SU-DHL-6 (cell line): ENCODE measurements around the gene PBX1.

ENCODE experiments used
- H2AFZ ChIP-seq: fragments of 200-600 bp; sonication (generic); 2 replicates; pipeline ENCODE4 v1.6.1; 2014; ENCODE audit warnings: low read depth, mild to moderate bottlenecking, moderate library complexity, mixed read lengths, antibody characterized with exemption, low read length; ENCODE audit not compliant: severe bottlenecking
- H3F3A ChIP-seq: fragments of 200-600 bp; shearing (Covaris generic); 2 replicates; pipeline ENCODE4 v1.6.0; 2016; ENCODE audit warnings: antibody characterized with exemption, mild to moderate bottlenecking; ENCODE audit not compliant: insufficient read depth
- H3K27ac ChIP-seq: fragments of 200-600 bp; sonication (generic); 2 replicates; pipeline ENCODE4 v1.5.1; 2016; ENCODE audit warnings: low read depth, mild to moderate bottlenecking, low read length, moderate library complexity, mixed read lengths
- H3K27me3 ChIP-seq: fragments of 200-600 bp; sonication (generic), shearing (Covaris generic); 2 replicates; pipeline ENCODE4 v1.6.0; 2014; ENCODE audit warnings: mild to moderate bottlenecking, low read length
- H3K36me3 ChIP-seq: fragments of 200-600 bp; sonication (generic); 2 replicates; pipeline ENCODE4 v1.6.1; 2014; ENCODE audit warnings: mild to moderate bottlenecking, low read length, mixed read lengths
- H3K4me2 ChIP-seq: fragments of 300-600, 200-600 bp; shearing (Covaris generic), sonication (generic); 2 replicates; pipeline ENCODE4 v1.6.0; 2014; ENCODE audit warnings: low read length, low read depth, mild to moderate bottlenecking; ENCODE audit not compliant: poor library complexity, severe bottlenecking
- H3K4me3 ChIP-seq: fragments of 200-600 bp; sonication (generic); 2 replicates; pipeline ENCODE4 v1.5.1; 2014; ENCODE audit warnings: antibody characterized with exemption, low read length, mild to moderate bottlenecking, mixed read lengths; ENCODE audit not compliant: insufficient read depth, poor library complexity, severe bottlenecking
- H3K79me2 ChIP-seq: fragments of 200-600 bp; sonication (generic); 2 replicates; pipeline ENCODE4 v1.6.1; 2014; ENCODE audit warnings: mild to moderate bottlenecking, low read length, moderate library complexity; ENCODE audit not compliant: insufficient read depth
- H3K9ac ChIP-seq: fragments of 200-600 bp; sonication (generic); 2 replicates; pipeline ENCODE4 v1.7.0; 2014; ENCODE audit warnings: mild to moderate bottlenecking, low read length
- H3K9me2 ChIP-seq: fragments of 200-600 bp; sonication (generic); replicated peaks from 2 replicates; pipeline ENCODE4 v1.6.1; 2014; ENCODE audit warnings: low read length; ENCODE audit not compliant: insufficient read depth
- H3K9me3 ChIP-seq: fragments of 200-600 bp; sonication (generic); 2 replicates; pipeline ENCODE4 v1.6.1; 2014; ENCODE audit warnings: low read length, mixed read lengths; ENCODE audit not compliant: insufficient read depth
- H4K20me1 ChIP-seq: fragments of 200-600 bp; sonication (generic); 2 replicates; pipeline ENCODE4 v1.6.1; 2014; ENCODE audit warnings: low read depth, mild to moderate bottlenecking, antibody characterized with exemption, low read length, moderate library complexity, mixed read lengths
- EZH2phosphoT487 ChIP-seq: fragments of 200-600 bp; sonication (generic), shearing (Covaris generic); conservative IDR thresholded peaks from 2 replicates; pipeline ENCODE4 v1.6.1; 2018; ENCODE audit warnings: mild to moderate bottlenecking, antibody characterized with exemption, low read length, moderate library complexity, mixed read lengths
- TF ChIP-seq, protein P1 (sequence below): fragments of 200-600 bp; sonication (generic); IDR thresholded peaks from one replicate; pipeline ENCODE4 v1.5.1; 2017; ENCODE audit warnings: antibody characterized with exemption, mild to moderate bottlenecking, low read length, moderate library complexity; ENCODE audit not compliant: insufficient read depth, poor library complexity, severe bottlenecking

PBX1 gene

DNA sequence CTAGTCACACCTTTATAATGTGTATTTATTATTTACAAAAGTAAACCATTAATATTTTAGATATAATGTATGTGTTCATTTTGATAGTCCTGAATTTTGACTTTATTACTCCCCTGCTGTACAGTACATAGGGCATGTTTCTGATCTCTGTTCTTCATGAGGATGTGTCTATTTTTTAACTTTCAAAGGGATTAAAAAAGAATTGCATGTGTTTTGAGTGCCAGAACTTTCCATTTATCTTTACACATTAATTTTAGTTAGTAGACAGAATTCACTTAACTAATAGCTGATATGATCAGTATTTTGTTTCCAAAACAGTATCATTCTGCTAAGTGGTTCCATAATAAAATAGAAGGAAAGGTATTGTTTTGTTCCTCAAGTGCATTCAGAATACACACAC lies 3.1 kb downstream of the PBX1 start:
- H3K79me2 ChIP-seq = no peaks in the 10 kb centered on the region
- no peak overlapping the region for H3K9ac ChIP-seq
- H4K20me1 ChIP-seq = no peaks in the 10 kb centered on the region

DNA sequence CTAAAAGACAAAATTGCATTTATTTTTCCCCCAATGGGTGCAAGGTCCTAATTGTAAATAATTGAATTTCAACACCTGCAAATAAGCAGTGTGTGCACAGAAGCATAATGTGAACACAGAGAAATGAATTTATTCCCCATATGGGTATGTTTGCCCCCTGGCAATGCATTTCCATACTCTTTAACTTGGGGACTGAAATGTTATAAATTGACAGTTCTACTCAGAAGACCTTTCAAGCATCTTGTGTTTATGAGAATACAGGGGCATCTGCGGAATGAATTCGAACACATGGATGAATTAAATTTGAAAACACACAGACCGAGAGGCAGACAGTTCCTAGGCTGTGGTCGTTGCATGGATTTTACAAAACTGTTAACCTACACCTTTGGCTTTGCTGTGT lies 3.5 kb downstream of the PBX1 start:
- no peak overlapping the region for H3K27ac ChIP-seq
- H3K9me2 ChIP-seq = no peaks in the 10 kb centered on the region
- no peak overlapping the region for H3K4me2 ChIP-seq
- H4K20me1 ChIP-seq = no peaks in the 10 kb centered on the region
- H3F3A ChIP-seq = no peaks in the 10 kb centered on the region
- no peaks in the 10 kb centered on the region for H3K79me2 ChIP-seq
- TF ChIP-seq, protein P1, sequence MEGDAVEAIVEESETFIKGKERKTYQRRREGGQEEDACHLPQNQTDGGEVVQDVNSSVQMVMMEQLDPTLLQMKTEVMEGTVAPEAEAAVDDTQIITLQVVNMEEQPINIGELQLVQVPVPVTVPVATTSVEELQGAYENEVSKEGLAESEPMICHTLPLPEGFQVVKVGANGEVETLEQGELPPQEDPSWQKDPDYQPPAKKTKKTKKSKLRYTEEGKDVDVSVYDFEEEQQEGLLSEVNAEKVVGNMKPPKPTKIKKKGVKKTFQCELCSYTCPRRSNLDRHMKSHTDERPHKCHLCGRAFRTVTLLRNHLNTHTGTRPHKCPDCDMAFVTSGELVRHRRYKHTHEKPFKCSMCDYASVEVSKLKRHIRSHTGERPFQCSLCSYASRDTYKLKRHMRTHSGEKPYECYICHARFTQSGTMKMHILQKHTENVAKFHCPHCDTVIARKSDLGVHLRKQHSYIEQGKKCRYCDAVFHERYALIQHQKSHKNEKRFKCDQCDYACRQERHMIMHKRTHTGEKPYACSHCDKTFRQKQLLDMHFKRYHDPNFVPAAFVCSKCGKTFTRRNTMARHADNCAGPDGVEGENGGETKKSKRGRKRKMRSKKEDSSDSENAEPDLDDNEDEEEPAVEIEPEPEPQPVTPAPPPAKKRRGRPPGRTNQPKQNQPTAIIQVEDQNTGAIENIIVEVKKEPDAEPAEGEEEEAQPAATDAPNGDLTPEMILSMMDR = no peak
- no peak for TF ChIP-seq EZH2phosphoT487
- H3K9ac ChIP-seq = no peak overlapping the region
- no peaks in the 10 kb centered on the region for H3K36me3 ChIP-seq
- H3K9me3 ChIP-seq = no peaks in the 10 kb centered on the region
- no peaks in the 10 kb centered on the region for H3K27me3 ChIP-seq
- no peak overlapping the region for H2AFZ ChIP-seq
- no peak overlapping the region for H3K4me3 ChIP-seq

More for the DNA sequence above, 3.1 kb downstream of the PBX1 start:
- Histone ChIP-seq H3K27me3 (no peaks in the 10 kb centered on the region), H3K36me3 (no peaks in the 10 kb centered on the region), H3K4me3 (no peak overlapping the region), H3K9me2 (no peaks in the 10 kb centered on the region), H3K27ac (no peak overlapping the region), H2AFZ (no peak overlapping the region), H3K9me3 (no peaks in the 10 kb centered on the region), H3K4me2 (no peak overlapping the region), H3F3A (no peaks in the 10 kb centered on the region)
- TF ChIP-seq EZH2phosphoT487 = no peak

DNA sequence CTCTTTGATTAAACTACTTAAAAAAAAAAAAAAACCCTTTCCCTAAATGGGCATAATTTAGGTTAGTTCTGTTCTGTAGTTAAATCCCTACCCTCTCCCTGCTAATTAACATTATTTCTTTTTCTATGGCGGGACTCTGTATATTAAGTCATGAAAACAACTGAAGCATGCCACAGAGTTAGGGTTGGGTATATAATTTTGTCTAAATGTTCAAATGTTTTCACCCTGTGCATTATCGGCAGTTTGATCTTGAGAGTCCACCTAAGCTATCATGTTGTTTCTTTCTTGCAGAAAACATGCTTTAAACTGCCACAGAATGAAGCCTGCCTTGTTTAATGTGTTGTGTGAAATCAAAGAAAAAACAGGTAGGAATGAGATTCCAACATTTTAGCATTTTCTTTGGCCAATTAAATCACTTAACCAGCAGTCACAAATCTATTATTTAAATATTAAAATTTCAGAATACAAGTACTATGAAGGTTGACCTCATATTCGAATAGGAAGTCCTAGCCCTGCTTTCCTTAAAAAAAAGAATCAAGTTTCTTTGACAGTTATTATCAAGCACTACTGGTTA lies 4.0 kb downstream of the PBX1 start:
- Histone ChIP-seq H3F3A (no peaks in the 10 kb centered on the region), H3K9ac (no peak overlapping the region), H3K4me2 (no peak overlapping the region), H3K27me3 (no peaks in the 10 kb centered on the region), H3K9me3 (no peaks in the 10 kb centered on the region), H3K27ac (no peak overlapping the region), H3K4me3 (no peak overlapping the region), H3K79me2 (no peaks in the 10 kb centered on the region), H4K20me1 (no peaks in the 10 kb centered on the region), H3K36me3 (no peaks in the 10 kb centered on the region), H3K9me2 (no peaks in the 10 kb centered on the region), H2AFZ (no peak overlapping the region)
- TF ChIP-seq, protein P1 = no peak
- no peak for TF ChIP-seq EZH2phosphoT487

DNA sequence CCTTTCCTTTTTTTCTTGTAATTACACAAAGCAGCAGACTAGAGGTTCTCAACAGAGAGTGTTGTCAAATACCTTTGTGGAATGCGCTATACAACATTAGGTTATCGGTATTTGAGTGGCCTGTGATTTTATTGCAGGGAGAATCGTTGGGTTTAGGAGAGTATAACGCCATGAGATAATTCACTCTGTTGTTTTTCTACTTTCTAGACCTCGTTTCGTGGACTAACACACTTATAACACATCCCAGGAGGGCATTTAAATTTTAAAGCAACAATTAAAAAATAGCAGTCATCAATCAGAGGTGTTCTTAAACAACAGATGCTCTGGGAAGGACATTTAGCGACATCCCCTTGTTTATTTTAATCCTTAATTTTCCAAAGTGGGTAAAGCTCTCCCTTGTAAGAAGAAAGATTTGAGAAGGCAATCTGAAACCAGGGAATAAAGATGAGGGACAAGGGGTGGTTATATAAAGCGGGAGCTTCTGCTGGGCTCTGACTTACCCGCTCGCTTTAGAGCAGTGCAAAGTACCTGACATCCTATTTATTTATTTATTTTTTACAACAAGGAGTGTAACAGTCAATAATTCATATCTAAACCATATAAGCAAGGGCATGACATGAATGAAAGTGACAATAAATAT lies 4.9 kb downstream of the PBX1 start:
- Histone ChIP-seq H3K27me3 (no peaks in the 10 kb centered on the region), H4K20me1 (no peaks in the 10 kb centered on the region), H3K4me3 (no peak overlapping the region), H3K9ac (no peak overlapping the region), H3K4me2 (no peak overlapping the region), H2AFZ (no peak overlapping the region), H3K9me3 (no peaks in the 10 kb centered on the region), H3K36me3 (no peaks in the 10 kb centered on the region), H3F3A (no peaks in the 10 kb centered on the region), H3K79me2 (no peaks in the 10 kb centered on the region), H3K27ac (no peak overlapping the region), H3K9me2 (no peaks in the 10 kb centered on the region)
- TF ChIP-seq, protein P1 = no peak
- no peak for TF ChIP-seq EZH2phosphoT487
